T-cell (primary cell): ENCODE results near the gene ITM2B. TPM values are rescaled to one million over a fixed set of nuclear protein-coding genes. Genes with fewer than 3 reads are reported as not detected.

Source experiments
- ATAC-seq, 4 experiments: fragments of 200-7000 bp in 3 of 4; fragments of 150-1000 bp in 1 of 4; cut with Tn5 transposase; replicated peaks in 1 of 4; 1 replicate in 3 of 4; 2 replicates in 1 of 4; pipeline ENCODE4 v1.10.0; 2021; ENCODE audit warnings: moderate library complexity in 3 of 4, mild to moderate bottlenecking in 2 of 4, moderate number of reproducible peaks in 1 of 4
- CTCF ChIA-PET, 2 donors: fragments of 300-600 bp; sonication (Branson Sonifier 250); formaldehyde crosslinking; loops; one replicate each; lab custom pipeline; 2022; ENCODE audit warnings: antibody characterized with exemption in 2 of 2; lab: Charles Lee
- POLR2A ChIA-PET, 2 donors: fragments of 300-600 bp; sonication (Branson Sonifier 250); formaldehyde crosslinking; loops; one replicate each; lab custom pipeline; 2022; ENCODE audit warnings: antibody characterized with exemption in 2 of 2; lab: Charles Lee
- DNase-seq, 35 experiments: peaks; one replicate each; pipeline versions ENCODE4 v3.0.0 to v3.0.0-alpha.2; 2013 to 2023
- H3K27ac ChIP-seq: one replicate; pipeline ENCODE4 v1.5.1; 2013; ENCODE audit warnings: low read length
- H3K27me3 ChIP-seq, 2 experiments: replicated peaks in 1 of 2; 1 replicate in 1 of 2; 2 replicates in 1 of 2; pipeline versions ENCODE4 v1.6.1 to v1.7.0; 2013; ENCODE audit warnings: low read length in 1 of 2, mixed read lengths in 1 of 2; ENCODE audit not compliant: control insufficient read depth in 2 of 2, insufficient read depth in 2 of 2; ENCODE audit errors: extremely low read depth in 1 of 2
- H3K36me3 ChIP-seq, 2 donors: 1 replicate in 1 of 2; 2 replicates in 1 of 2; pipeline versions ENCODE4 v1.6.1 to v1.7.0; 2013; ENCODE audit warnings: low read length in 1 of 2; ENCODE audit not compliant: control insufficient read depth in 2 of 2, insufficient read depth in 1 of 2; ENCODE audit errors: extremely low read depth in 1 of 2
- H3K4me1 ChIP-seq, 2 experiments: 1 replicate in 1 of 2; 2 replicates in 1 of 2; pipeline versions ENCODE4 v1.6.1 to v1.7.0; 2013; ENCODE audit warnings: low read length in 2 of 2, mixed read lengths in 1 of 2; ENCODE audit not compliant: insufficient read depth in 2 of 2, control insufficient read depth in 1 of 2; ENCODE audit errors: extremely low read depth in 1 of 2
- H3K4me3 ChIP-seq, 2 donors: 1 replicate in 1 of 2; 2 replicates in 1 of 2; pipeline versions ENCODE4 v1.5.1 to v1.7.0; 2013; ENCODE audit warnings: mild to moderate bottlenecking in 2 of 2, low read length in 1 of 2, moderate library complexity in 1 of 2; ENCODE audit not compliant: control insufficient read depth in 1 of 2; ENCODE audit errors: extremely low read depth in 1 of 2
- H3K9me3 ChIP-seq: 2 replicates; pipeline ENCODE4 v1.7.0; 2013
- H3K27ac Mint-ChIP-seq, 2 donors: one replicate each; pipeline ENCODE4 v1.8.0; 2020 to 2021; ENCODE audit warnings: mild to moderate bottlenecking in 2 of 2, mixed read lengths in 2 of 2
- H3K27me3 Mint-ChIP-seq, 2 donors: one replicate each; pipeline ENCODE4 v1.8.0; 2021 to 2022; ENCODE audit warnings: mixed read lengths in 2 of 2
- H3K36me3 Mint-ChIP-seq: one replicate; pipeline ENCODE4 v1.8.0; 2021; ENCODE audit warnings: mixed read lengths
- H3K4me1 Mint-ChIP-seq, 3 donors: one replicate each; pipeline ENCODE4 v1.8.0; 2020 to 2022; ENCODE audit warnings: mixed read lengths in 3 of 3, mild to moderate bottlenecking in 1 of 3
- H3K4me3 Mint-ChIP-seq, 3 donors: one replicate each; pipeline ENCODE4 v1.8.0; 2020 to 2022; ENCODE audit warnings: mild to moderate bottlenecking in 3 of 3, mixed read lengths in 3 of 3, moderate library complexity in 3 of 3
- H3K9me3 Mint-ChIP-seq, 3 donors: one replicate each; pipeline ENCODE4 v1.8.0; 2020 to 2022; ENCODE audit warnings: mixed read lengths in 3 of 3
- WGBS: methylation state at CpG from one replicate; pipeline ENCODE4 v1.1.5; 2013; ENCODE audit warnings: missing lambda C conversion rate; ENCODE audit not compliant: insufficient coverage; 5-methylcytosine and 5-hydroxymethylcytosine counted together
- total RNA-seq, 35 experiments: library from RNA in 6 of 35; stranded (reverse) in 6 of 35; fragments of 120-200 nt in 1 of 35; gene quantifications; one replicate each; pipeline versions ENCODE4 v1.2.1 to v1.2.4 and lab custom pipeline; 2013 to 2026

Gene ITM2B
- total RNA-seq, 5 donors from 2014 or later (not counting 1 experiment from before 2014, with no cell fraction given): 347 to 539 (median 452) TPM

GRCh38 chr13:48255090-48255489, 22.1 kb downstream of the ITM2B start:
- WGBS: 100% methylated on average over 2 of the region's 13 CpGs
- no peak for ATAC-seq
- DNase-seq: no peak
- H3K9me3 Mint-ChIP-seq: no peaks in the 10 kb centered on the region
- H3K4me1 Mint-ChIP-seq: peaks cover 71 to 76% (median 75%) of the 10 kb centered on the region in 3 donors
- no peak overlapping the region for H3K4me3 ChIP-seq
- H3K27me3 Mint-ChIP-seq: no peaks in the 10 kb centered on the region
- no peak overlapping the region for H3K27ac Mint-ChIP-seq
- peaks cover 61% of the 10 kb centered on the region for H3K36me3 Mint-ChIP-seq
- peaks cover 11 to 75% of the 10 kb centered on the region in 2 donors for H3K36me3 ChIP-seq
- H3K27me3 ChIP-seq: no peaks in the 10 kb centered on the region
- H3K4me3 Mint-ChIP-seq: no peak overlapping the region
- ChIA-PET CTCF (interaction anchor here in 1 of 2 donors (0.7 kb wide), 1 partner anchor 17 kb away, joined by 3 read pairs; no protein-coding TSS in a partner anchor), POLR2A (interaction anchor here in 1 of 2 donors (1.1 kb wide), 1 partner anchor 12 kb away, joined by 6 read pairs; no protein-coding TSS in a partner anchor)
- peaks cover 4 to 12% of the 10 kb centered on the region in 2 experiments for H3K4me1 ChIP-seq
- H3K9me3 ChIP-seq: no peaks in the 10 kb centered on the region
- H3K27ac ChIP-seq: no peak overlapping the region

GRCh38 chr13:48255954-48256353, 22.9 kb downstream of the ITM2B start:
- DNase-seq: no peak
- Mint-ChIP-seq H3K27me3 (no peaks in the 10 kb centered on the region), H3K9me3 (no peaks in the 10 kb centered on the region), H3K36me3 (peaks cover 63% of the 10 kb centered on the region), H3K4me1 (peaks cover 70 to 72% (median 71%) of the 10 kb centered on the region in 3 donors), H3K27ac (no peak overlapping the region), H3K4me3 (no peak overlapping the region)
- Histone ChIP-seq H3K9me3 (no peaks in the 10 kb centered on the region), H3K4me1 (peaks cover 3 to 7% of the 10 kb centered on the region in 2 experiments), H3K36me3 (peaks cover 11 to 74% of the 10 kb centered on the region in 2 donors), H3K27me3 (no peaks in the 10 kb centered on the region), H3K27ac (no peak overlapping the region), H3K4me3 (no peak overlapping the region)
- WGBS: 100% methylated on average over 1 of the region's 1 CpG
- POLR2A ChIA-PET: interaction anchor here (0.6 to 1.1 kb wide), 2 partner anchors 13 to 129 kb away, joined by 3 to 6 read pairs; no protein-coding TSS in a partner anchor
- no peak for ATAC-seq
- CTCF ChIA-PET: interaction anchor here in 1 of 2 donors (1.5 kb wide), 1 partner anchor 9 kb away, joined by 5 read pairs; no protein-coding TSS in a partner anchor

- Histone ChIP-seq H3K27me3 (no peaks in the 10 kb centered on the region), H3K36me3 (peaks cover 11 to 75% of the 10 kb centered on the region in 2 donors), H3K9me3 (no peaks in the 10 kb centered on the region), H3K4me1 (peaks cover 0 to 3% of the 10 kb centered on the region in 2 experiments), H3K4me3 (no peak overlapping the region), H3K27ac (no peak overlapping the region)
- Mint-ChIP-seq H3K27ac (no peak overlapping the region), H3K4me1 (peaks cover 65 to 66% (median 66%) of the 10 kb centered on the region in 3 donors), H3K27me3 (no peaks in the 10 kb centered on the region), H3K9me3 (no peaks in the 10 kb centered on the region), H3K36me3 (peaks cover 71% of the 10 kb centered on the region), H3K4me3 (no peak overlapping the region)
- DNase-seq (no peak), ATAC-seq (no peak)
- ChIA-PET POLR2A (interaction anchor here in 1 of 2 donors (0.6 to 1.2 kb wide), 2 partner anchors 47 to 143 kb away, joined by 3 to 5 read pairs; no protein-coding TSS in a partner anchor), CTCF (no interaction called here)
Measured at GRCh38 chr13:48258002-48258401, 25.0 kb downstream of the ITM2B start.

- ATAC-seq (no peak), DNase-seq (no peak)
- CTCF ChIA-PET: no interaction called here
- Mint-ChIP-seq H3K27me3 (no peaks in the 10 kb centered on the region), H3K9me3 (no peaks in the 10 kb centered on the region), H3K4me1 (peaks cover 67 to 69% (median 69%) of the 10 kb centered on the region in 3 donors), H3K4me3 (no peak overlapping the region), H3K27ac (no peak overlapping the region), H3K36me3 (peaks cover 74% of the 10 kb centered on the region)
- H3K27me3 ChIP-seq: no peaks in the 10 kb centered on the region
- H3K27ac ChIP-seq: no peak overlapping the region
- H3K9me3 ChIP-seq: no peaks in the 10 kb centered on the region
- peaks cover 11 to 77% of the 10 kb centered on the region in 2 donors for H3K36me3 ChIP-seq
- no CpG with 5 or more reads among the region's 3 CpGs for WGBS
- no peak overlapping the region for H3K4me3 ChIP-seq
- H3K4me1 ChIP-seq: peaks cover 2 to 6% of the 10 kb centered on the region in 2 experiments
- POLR2A ChIA-PET: no interaction called here
Measured at GRCh38 chr13:48258430-48258829, 25.4 kb downstream of the ITM2B start.

- ATAC-seq (no peak), DNase-seq (no peak)
- Histone ChIP-seq H3K27me3 (no peaks in the 10 kb centered on the region), H3K9me3 (no peaks in the 10 kb centered on the region), H3K4me1 (peaks cover 11 to 29% of the 10 kb centered on the region in 2 experiments), H3K36me3 (peaks cover 0 to 63% of the 10 kb centered on the region in 2 donors), H3K4me3 (no peak overlapping the region), H3K27ac (no peak overlapping the region)
- no peaks in the 10 kb centered on the region for H3K9me3 Mint-ChIP-seq
- CTCF ChIA-PET: no interaction called here
- peaks cover 72 to 80% (median 74%) of the 10 kb centered on the region in 3 donors for H3K4me1 Mint-ChIP-seq
- H3K36me3 Mint-ChIP-seq: peaks cover 73% of the 10 kb centered on the region
- no peak overlapping the region for H3K4me3 Mint-ChIP-seq
- H3K27ac Mint-ChIP-seq: no peak overlapping the region
- H3K27me3 Mint-ChIP-seq: no peaks in the 10 kb centered on the region
- WGBS: no CpG with 5 or more reads among the region's 4 CpGs
- POLR2A ChIA-PET: no interaction called here
Measured at GRCh38 chr13:48260970-48261369, 28.0 kb downstream of the ITM2B start.

- Histone ChIP-seq H3K9me3 (no peaks in the 10 kb centered on the region), H3K27ac (no peak overlapping the region), H3K27me3 (no peaks in the 10 kb centered on the region), H3K4me1 (peaks cover 11 to 29% of the 10 kb centered on the region in 2 experiments), H3K36me3 (peaks cover 0 to 40% of the 10 kb centered on the region in 2 donors), H3K4me3 (no peak overlapping the region)
- no peaks in the 10 kb centered on the region for H3K9me3 Mint-ChIP-seq
- peak overlapping the region in 1 of 2 donors; percentile 14 for H3K27ac Mint-ChIP-seq
- peak overlapping the region in 1 of 3 donors; percentile 2 for H3K4me3 Mint-ChIP-seq
- H3K27me3 Mint-ChIP-seq: no peaks in the 10 kb centered on the region
- ChIA-PET POLR2A (interaction anchor here in 1 of 2 donors (0.5 kb wide), 1 partner anchor 10 kb away, joined by 3 read pairs; no protein-coding TSS in a partner anchor), CTCF (interaction anchor here in 1 of 2 donors (0.6 kb wide), 1 partner anchor 982 kb away, joined by 3 read pairs; no protein-coding TSS in a partner anchor)
- 100% methylated on average over 1 of the region's 1 CpG for WGBS
- DNase-seq: no peak
- H3K4me1 Mint-ChIP-seq: peaks cover 66 to 72% (median 68%) of the 10 kb centered on the region in 3 donors
- peaks cover 68% of the 10 kb centered on the region for H3K36me3 Mint-ChIP-seq
- no peak for ATAC-seq
Measured at GRCh38 chr13:48263196-48263595, 30.2 kb downstream of the ITM2B start.
